Stimulated activated naive CD8-positive, alpha-beta T cell treated with anti-CD3 and anti-CD28 coated beads, Interleukin-15, amount 100 ng/mL, for 72 hours (primary cell): Measurements from ENCODE around the gene PPM1H.
A peak's percentile ranks its signal among the peaks of the same experiment; 100 is the strongest.
"Not testable (repeated sequence)": the region's sequence is repeated elsewhere in the genome, so short reads cannot be mapped to it uniquely, and the experiment has no call there.

Experiments used
- ATAC-seq: fragments of 150-1000 bp; cut with Tn5 transposase; 2 replicates; pipeline ENCODE4 v1.10.0; 2021; ENCODE audit warnings: mild to moderate bottlenecking, moderate library complexity
- DNase-seq, 2 donors: peaks; one replicate each; pipeline ENCODE4 v3.0.0; 2021 to 2022
- H3K27ac Mint-ChIP-seq, 2 donors: one replicate each; pipeline ENCODE4 v1.8.0; 2022; ENCODE audit warnings: mild to moderate bottlenecking in 2 of 2, mixed read lengths in 2 of 2, moderate library complexity in 2 of 2
- H3K27me3 Mint-ChIP-seq: one replicate; pipeline ENCODE4 v1.8.0; 2022; ENCODE audit warnings: mixed read lengths
- H3K4me1 Mint-ChIP-seq: one replicate; pipeline ENCODE4 v1.8.0; 2022; ENCODE audit warnings: mild to moderate bottlenecking, mixed read lengths
- H3K4me3 Mint-ChIP-seq, 2 donors: one replicate each; pipeline ENCODE4 v1.8.0; 2022; ENCODE audit warnings: mild to moderate bottlenecking in 2 of 2, mixed read lengths in 2 of 2, moderate library complexity in 1 of 2
- H3K9me3 Mint-ChIP-seq, 2 donors: one replicate each; pipeline ENCODE4 v1.8.0; 2022; ENCODE audit warnings: mixed read lengths in 2 of 2

PPM1H gene, protein sequence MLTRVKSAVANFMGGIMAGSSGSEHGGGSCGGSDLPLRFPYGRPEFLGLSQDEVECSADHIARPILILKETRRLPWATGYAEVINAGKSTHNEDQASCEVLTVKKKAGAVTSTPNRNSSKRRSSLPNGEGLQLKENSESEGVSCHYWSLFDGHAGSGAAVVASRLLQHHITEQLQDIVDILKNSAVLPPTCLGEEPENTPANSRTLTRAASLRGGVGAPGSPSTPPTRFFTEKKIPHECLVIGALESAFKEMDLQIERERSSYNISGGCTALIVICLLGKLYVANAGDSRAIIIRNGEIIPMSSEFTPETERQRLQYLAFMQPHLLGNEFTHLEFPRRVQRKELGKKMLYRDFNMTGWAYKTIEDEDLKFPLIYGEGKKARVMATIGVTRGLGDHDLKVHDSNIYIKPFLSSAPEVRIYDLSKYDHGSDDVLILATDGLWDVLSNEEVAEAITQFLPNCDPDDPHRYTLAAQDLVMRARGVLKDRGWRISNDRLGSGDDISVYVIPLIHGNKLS

DNA sequence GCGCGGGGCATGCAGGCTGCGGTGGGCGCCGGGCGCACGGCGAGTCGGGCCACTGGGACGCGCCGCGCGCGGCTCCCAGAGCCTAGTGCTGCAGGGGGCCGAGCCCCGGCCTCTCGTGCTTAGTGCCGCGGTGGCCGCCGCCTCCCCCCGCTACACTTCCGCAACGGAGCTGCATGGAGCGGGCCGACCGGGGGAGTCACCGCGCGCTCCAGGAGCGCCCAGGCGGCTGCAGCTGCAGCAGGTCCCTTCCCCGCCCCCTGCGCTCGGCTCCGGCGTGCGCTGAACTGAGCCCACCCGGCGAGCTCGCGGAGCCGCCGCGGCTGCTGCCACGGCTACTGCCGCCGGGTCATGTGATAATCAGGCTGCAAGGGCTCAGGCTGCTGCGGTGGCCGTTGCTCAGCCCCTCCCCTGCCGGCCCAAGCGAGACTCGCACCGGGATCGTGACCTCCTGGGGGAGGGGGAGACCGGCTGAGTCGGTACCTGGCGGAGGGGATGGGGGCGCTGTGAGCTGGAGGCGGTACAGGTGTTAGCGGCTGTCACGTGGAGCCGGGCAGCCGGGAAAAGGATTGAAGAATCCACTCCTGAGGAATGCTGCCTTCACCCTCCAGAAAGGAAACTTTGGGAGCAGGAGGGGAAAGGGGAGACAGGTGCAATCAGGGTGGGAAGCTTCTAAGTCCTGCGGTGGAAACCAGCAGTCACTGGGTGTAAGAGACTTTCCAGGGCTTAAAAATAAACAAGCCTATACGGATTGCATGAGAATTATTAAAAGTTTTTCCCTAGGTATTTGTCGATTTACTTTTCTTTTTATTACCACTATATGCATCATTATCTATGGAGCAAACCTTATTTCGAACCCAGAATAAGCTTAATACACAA is at the start of gene PPM1H:
Gene PPM1H, minus strand, starts transcription at position 352 of the 876 bp plus-strand sequence. CDS start 414 bp downstream, outside the sequence.
- no peaks in the 10 kb centered on the region for H3K9me3 Mint-ChIP-seq
- no peak within 1 kb of the TSS for H3K27ac Mint-ChIP-seq
- H3K4me1 Mint-ChIP-seq = peaks cover 16% of the 10 kb centered on the region
- peak; percentile 39 to 40 for DNase-seq
- peak within 1 kb of the TSS; percentile 73 to 90 for H3K4me3 Mint-ChIP-seq
- peak; percentile 78 for ATAC-seq
- peaks cover 55% of the 10 kb centered on the region for H3K27me3 Mint-ChIP-seq

DNA sequence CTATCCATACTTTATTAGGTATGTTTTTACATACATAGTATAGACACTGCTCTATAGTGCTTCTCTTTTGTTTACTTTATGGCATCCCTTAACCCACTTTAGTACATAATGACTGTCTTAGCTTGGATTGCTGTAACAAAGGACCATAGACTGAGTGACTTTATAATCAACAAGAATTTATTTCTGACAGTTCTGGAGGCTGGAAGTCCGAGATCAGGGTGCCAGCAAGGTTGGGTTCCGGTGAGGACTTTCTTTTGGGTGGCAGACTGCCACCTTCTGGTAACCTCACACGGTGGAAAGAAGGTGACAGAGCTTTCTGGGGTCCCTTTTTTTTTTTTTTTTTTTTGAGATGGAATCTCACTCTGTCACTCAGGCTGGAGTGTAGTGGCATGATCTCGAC is 48.6 kb upstream of the PPM1H start:
- no peaks in the 10 kb centered on the region for H3K9me3 Mint-ChIP-seq
- H3K4me1 Mint-ChIP-seq = no peaks in the 10 kb centered on the region
- ATAC-seq (no peak), DNase-seq (no peak)
- no peak overlapping the region for H3K4me3 Mint-ChIP-seq
- H3K27ac Mint-ChIP-seq = no peak overlapping the region
- H3K27me3 Mint-ChIP-seq = no peaks in the 10 kb centered on the region

GRCh38 chr12:62978768-62979167 is 43.8 kb upstream of the PPM1H start:
- Mint-ChIP-seq H3K4me1 (no peaks in the 10 kb centered on the region), H3K27me3 (no peaks in the 10 kb centered on the region), H3K9me3 (no peaks in the 10 kb centered on the region), H3K27ac (no peak overlapping the region), H3K4me3 (no peak overlapping the region)
- ATAC-seq (no peak), DNase-seq (no peak)

DNA sequence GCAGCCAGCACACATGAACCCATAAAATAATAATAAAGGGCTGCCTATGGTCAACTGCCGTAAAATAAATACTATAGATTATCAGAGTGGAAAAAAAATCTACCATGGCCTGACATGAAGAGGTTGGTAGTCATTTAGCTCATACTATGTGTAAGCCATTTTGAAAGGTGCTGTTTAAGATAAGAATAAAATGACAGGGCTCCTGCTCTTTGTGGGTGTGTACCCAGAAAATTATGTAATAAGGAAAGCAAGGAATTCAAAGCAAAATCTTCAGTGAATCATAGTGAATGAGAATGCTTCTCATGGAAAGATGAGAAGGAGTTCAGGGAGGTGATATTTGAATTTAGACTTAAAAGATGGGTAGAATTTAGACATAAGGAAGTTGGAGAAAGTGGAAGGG is 42.9 kb upstream of the PPM1H start:
- no peak overlapping the region for H3K4me3 Mint-ChIP-seq
- no peaks in the 10 kb centered on the region for H3K27me3 Mint-ChIP-seq
- no peak for DNase-seq
- no peaks in the 10 kb centered on the region for H3K4me1 Mint-ChIP-seq
- H3K27ac Mint-ChIP-seq = no peak overlapping the region
- H3K9me3 Mint-ChIP-seq = no peaks in the 10 kb centered on the region
- ATAC-seq = no peak

- ATAC-seq = no peak
- Mint-ChIP-seq H3K27me3 (no peaks in the 10 kb centered on the region), H3K27ac (no peak overlapping the region), H3K4me3 (no peak overlapping the region), H3K4me1 (no peaks in the 10 kb centered on the region), H3K9me3 (no peaks in the 10 kb centered on the region)
- no peak for DNase-seq
Observed at GRCh38 chr12:62977418-62977817, 42.5 kb upstream of the PPM1H start.

- Mint-ChIP-seq H3K4me3 (no peak overlapping the region), H3K4me1 (no peaks in the 10 kb centered on the region), H3K27ac (no peak overlapping the region), H3K27me3 (no peaks in the 10 kb centered on the region), H3K9me3 (no peaks in the 10 kb centered on the region)
- ATAC-seq (no peak), DNase-seq (no peak)
Observed at GRCh38 chr12:62976110-62976662, 41.2 kb upstream of the PPM1H start.

- no peak overlapping the region for H3K4me3 Mint-ChIP-seq
- DNase-seq = no peak
Observed at GRCh38 chr12:62971769-62972525, 37.0 kb upstream of the PPM1H start.

GRCh38 chr12:62969695-62970094 is 34.7 kb upstream of the PPM1H start:
- Mint-ChIP-seq H3K27ac (no peak overlapping the region), H3K4me3 (no peak overlapping the region), H3K9me3 (no peaks in the 10 kb centered on the region), H3K4me1 (no peaks in the 10 kb centered on the region), H3K27me3 (no peaks in the 10 kb centered on the region)
- no peak for DNase-seq
- no peak for ATAC-seq

More at GRCh38 chr12:62971769-62972525, 37.0 kb upstream of the PPM1H start:
- Mint-ChIP-seq H3K9me3 (no peaks in the 10 kb centered on the region), H3K27me3 (no peaks in the 10 kb centered on the region), H3K4me1 (no peaks in the 10 kb centered on the region), H3K27ac (no peak overlapping the region)
- no peak for ATAC-seq

DNA sequence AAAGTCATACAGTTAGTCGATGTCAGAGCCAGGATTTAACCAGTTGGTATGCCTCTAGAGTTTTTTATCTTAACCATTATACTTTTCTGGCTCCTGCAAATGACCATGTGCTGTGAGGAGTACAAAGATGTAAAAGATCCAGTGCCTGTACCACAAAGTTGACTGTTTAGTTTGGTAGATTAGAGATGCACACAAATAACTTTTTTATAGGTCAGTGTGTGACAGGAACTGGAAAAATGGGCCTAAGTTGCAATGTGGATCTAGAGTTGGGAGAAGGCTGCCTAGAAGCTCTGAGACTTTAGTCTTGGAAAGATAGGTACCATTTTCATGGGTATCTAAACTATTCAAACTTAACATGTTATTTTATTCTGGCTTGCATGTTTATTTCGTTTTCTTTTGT is 32.8 kb upstream of the PPM1H start:
- Mint-ChIP-seq H3K9me3 (no peaks in the 10 kb centered on the region), H3K4me1 (no peaks in the 10 kb centered on the region), H3K4me3 (no peak overlapping the region), H3K27me3 (no peaks in the 10 kb centered on the region), H3K27ac (no peak overlapping the region)
- ATAC-seq (no peak), DNase-seq (no peak)

- ATAC-seq (no peak), DNase-seq (no peak)
- no peak overlapping the region for H3K27ac Mint-ChIP-seq
- H3K4me3 Mint-ChIP-seq = no peak overlapping the region
- no peaks in the 10 kb centered on the region for H3K4me1 Mint-ChIP-seq
- H3K27me3 Mint-ChIP-seq = no peaks in the 10 kb centered on the region
- no peaks in the 10 kb centered on the region for H3K9me3 Mint-ChIP-seq
Observed at GRCh38 chr12:62966990-62967506, 32.1 kb upstream of the PPM1H start.

DNA sequence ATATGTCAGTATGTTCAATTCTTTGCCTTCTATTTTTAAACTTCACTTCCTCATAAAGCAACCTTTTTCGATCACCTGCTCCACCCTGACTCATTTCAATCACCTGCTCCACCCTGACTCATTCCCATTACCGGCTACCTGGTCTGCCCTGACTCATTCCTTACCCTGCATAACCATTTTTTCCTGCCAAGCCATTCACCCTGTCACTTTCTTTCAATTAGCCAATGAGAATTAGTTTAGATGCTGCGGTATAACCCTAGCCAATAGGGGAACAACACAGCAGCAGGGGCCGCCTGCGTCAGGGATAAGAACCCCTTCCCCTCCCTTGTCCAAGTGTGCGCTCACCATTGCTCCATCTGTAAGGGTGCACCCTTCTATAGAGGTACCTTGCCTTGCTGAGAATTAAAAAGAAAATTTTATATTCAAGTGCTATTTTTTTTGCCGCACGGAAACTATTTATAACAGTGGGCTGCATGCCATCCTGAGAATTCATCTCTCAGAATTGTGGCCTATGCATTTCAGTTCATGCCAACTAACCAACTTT is 31.6 kb upstream of the PPM1H start:
- H3K9me3 Mint-ChIP-seq, H3K27me3 Mint-ChIP-seq, H3K27ac Mint-ChIP-seq, H3K4me3 Mint-ChIP-seq, DNase-seq, H3K4me1 Mint-ChIP-seq, ATAC-seq: not testable (repeated sequence)

- not testable (repeated sequence) for H3K27ac Mint-ChIP-seq, DNase-seq, ATAC-seq, H3K4me1 Mint-ChIP-seq, H3K9me3 Mint-ChIP-seq, H3K27me3 Mint-ChIP-seq, H3K4me3 Mint-ChIP-seq
Observed at GRCh38 chr12:62965700-62966099, 30.8 kb upstream of the PPM1H start.

- H3K4me1 Mint-ChIP-seq, ATAC-seq, H3K27me3 Mint-ChIP-seq, DNase-seq, H3K4me3 Mint-ChIP-seq, H3K9me3 Mint-ChIP-seq, H3K27ac Mint-ChIP-seq: not testable (repeated sequence)
Observed at GRCh38 chr12:62965242-62965641, 30.3 kb upstream of the PPM1H start.

DNA sequence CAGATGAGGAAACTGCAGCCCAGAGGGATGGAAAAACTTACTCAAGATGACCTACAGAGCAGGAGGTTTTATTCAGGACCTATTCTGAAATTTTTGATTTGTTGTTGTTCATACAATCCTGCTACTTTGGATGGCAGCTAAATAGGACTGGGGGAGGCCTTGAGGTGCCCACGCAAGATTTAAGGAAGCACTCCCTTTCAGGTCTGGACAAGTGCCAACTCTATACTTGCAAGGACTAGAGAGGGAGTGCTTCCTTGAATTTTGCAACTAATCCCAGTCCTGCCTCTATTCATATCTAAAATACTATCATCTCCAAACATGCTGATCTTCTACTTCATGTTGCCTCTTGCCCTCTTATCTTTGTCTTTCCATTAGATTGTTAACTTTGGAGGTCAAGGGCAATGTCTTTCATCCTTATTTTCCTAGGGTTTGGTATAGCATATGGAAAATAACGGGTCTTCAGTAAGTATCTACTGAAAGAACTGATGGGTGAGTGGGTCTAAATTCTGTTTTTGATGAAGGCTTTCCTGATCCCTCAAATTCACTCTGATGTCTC is 28.6 kb upstream of the PPM1H start:
- Mint-ChIP-seq H3K4me3 (no peak overlapping the region), H3K9me3 (no peaks in the 10 kb centered on the region), H3K27ac (no peak overlapping the region), H3K4me1 (no peaks in the 10 kb centered on the region), H3K27me3 (no peaks in the 10 kb centered on the region)
- no peak for DNase-seq
- no peak for ATAC-seq
